GM19455 (cell line): ENCODE measurements around the gene POLRMT.

ENCODE experiments used
- ATAC-seq: cut with Tn5 transposase; IDR thresholded peaks from one replicate; pipeline ENCODE4 v1.9.1; 2021; ENCODE audit not compliant: unreplicated experiment

Gene POLRMT

GRCh38 chr19:581399-582111 lies 51.8 kb downstream of the POLRMT start:
- no peak for ATAC-seq

GRCh38 chr19:580274-580835 lies 53.0 kb downstream of the POLRMT start:
- no peak for ATAC-seq

GRCh38 chr19:579842-580155 lies 53.5 kb downstream of the POLRMT start:
- no peak for ATAC-seq

- no peak for ATAC-seq
Observed at GRCh38 chr19:579111-579841, 54.1 kb downstream of the POLRMT start.

GRCh38 chr19:577439-578392 lies 55.6 kb downstream of the POLRMT start:
- no peak for ATAC-seq

GRCh38 chr19:576768-577438 lies 56.4 kb downstream of the POLRMT start:
- no peak for ATAC-seq

GRCh38 chr19:575527-576506 lies 57.5 kb downstream of the POLRMT start:
- ATAC-seq: no peak

- no peak for ATAC-seq
Observed at GRCh38 chr19:574658-575526, 58.4 kb downstream of the POLRMT start.

- no peak for ATAC-seq
Observed at GRCh38 chr19:573519-573825, 59.9 kb downstream of the POLRMT start.

GRCh38 chr19:572743-573518 lies 60.4 kb downstream of the POLRMT start:
- peak; percentile 29 for ATAC-seq

GRCh38 chr19:572140-572742 lies 61.1 kb downstream of the POLRMT start, which contains the start of gene BSG:
Gene BSG, plus strand, starts transcription at chr19:572596. Its CDS starts 39 bp downstream, at chr19:572635.
- ATAC-seq: peak; percentile 62

- no peak for ATAC-seq
Observed at GRCh38 chr19:571566-571974, 61.8 kb downstream of the POLRMT start.

- ATAC-seq: no peak
Observed at GRCh38 chr19:570937-571565, 62.3 kb downstream of the POLRMT start.

- no peak for ATAC-seq
Observed at GRCh38 chr19:570251-570686, 63.1 kb downstream of the POLRMT start.

- no peak for ATAC-seq
Observed at GRCh38 chr19:567296-567900, 65.9 kb downstream of the POLRMT start.
